Activated CD4-positive, alpha-beta T cell treated with anti-CD3 and anti-CD28 coated beads, Interleukin-2, amount 50 U/mL, for 16 hours (primary cell): ENCODE data around the gene GLB1L3.
"Not testable (repeated sequence)": the region's sequence is repeated elsewhere in the genome, so short reads cannot be mapped to it uniquely, and the experiment has no call there.

Experiments used
- DNase-seq: peaks from one replicate; pipeline ENCODE4 v3.0.0-alpha.2; 2020

GLB1L3 gene

DNA sequence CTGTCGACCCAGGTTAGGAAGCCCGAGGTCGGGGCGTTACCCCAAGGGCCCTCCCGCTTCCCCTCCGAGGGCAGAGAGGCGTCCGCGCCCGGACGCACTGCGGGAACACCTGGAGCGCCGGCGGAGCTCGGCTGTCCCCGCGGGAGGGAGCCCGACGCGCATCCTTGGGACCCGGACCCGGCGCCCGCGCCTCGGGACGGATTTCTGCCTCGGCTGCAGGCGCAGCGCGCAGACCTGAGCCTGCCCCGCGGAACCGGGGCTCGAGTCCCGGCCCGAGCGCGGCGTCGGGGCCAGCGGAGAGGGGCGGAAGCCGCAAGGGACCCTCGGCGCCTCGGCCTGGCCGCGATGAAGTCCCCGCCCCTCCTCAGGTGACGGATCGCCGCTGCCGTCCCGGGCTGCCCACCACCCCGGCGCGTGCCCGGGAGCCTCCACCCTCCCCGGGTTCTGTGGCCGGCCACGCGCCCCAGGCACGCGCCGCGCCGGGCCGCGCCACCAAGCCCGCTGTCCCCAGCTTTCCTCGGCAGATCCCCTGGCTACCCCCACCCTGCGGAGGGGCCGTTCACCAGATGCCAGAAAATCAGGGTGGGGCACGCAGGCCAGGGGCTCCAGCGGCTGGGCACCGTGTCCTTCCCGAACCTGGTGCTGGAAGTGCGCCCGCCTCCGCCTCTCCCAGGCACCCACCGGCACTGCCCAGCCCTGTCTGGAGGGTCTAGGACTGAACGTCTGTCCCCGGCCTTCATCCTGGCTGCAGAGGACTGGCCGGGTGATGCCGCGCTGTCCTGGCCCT, 410 bp downstream of the GLB1L3 start:
- peak; percentile 28 for DNase-seq

DNA sequence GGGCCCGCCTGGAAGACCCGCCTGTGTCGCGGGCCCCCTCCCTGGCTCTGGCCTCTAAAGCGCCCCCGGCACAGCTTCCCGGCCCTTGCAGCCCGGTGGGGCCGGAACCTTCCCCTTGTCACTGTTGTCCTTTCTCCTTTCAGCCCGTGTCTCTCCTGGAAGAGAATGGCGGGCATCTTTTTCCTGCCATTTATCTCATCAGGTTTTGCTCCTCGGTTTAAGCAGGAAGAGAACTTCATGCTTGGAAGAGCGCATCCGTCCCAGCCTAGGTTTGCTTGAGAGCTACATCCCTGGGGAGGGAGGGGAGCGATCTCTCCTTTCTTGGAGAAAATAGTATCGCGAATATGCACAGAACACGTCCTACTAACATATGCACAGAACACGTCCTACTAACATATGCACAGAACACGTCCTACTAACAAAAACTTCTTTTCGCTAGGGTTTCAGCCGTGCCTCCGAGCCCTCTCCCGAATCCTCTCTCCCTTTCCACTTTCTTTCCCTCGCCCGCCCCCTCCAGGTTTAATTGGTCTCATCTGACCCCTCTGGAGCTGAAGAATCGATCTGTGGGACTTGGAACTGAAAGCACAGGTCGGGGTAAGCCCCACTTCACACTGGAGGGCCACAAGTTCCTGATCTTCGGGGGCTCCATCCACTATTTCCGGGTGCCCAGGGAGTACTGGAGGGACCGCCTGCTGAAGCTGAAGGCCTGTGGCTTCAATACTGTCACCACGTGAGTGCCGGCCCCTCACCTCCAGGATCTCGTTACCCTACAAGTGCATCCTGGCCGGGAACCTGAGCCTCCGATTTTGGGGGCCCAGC, 1.2 kb downstream of the GLB1L3 start:
- no peak for DNase-seq

DNA sequence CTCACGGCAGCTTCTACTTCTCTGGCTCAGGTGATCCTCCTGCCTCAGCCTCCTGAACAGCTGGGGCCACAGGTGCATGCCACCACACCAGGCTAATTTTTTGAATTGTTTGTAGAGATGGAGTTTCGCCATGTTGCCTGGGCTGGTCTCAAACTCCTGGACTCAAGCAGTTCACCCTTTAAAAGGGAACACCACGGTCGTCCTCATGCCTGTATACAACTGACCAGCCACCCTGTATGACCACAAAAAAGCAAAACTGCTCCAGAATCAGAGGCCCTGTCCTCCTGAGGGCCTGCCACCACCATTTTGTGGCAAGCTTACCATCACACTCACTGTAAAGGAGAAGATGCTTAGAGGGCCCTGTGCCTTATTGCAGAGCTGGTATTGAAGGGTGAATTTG, 2.2 kb downstream of the GLB1L3 start:
- DNase-seq = no peak

DNA sequence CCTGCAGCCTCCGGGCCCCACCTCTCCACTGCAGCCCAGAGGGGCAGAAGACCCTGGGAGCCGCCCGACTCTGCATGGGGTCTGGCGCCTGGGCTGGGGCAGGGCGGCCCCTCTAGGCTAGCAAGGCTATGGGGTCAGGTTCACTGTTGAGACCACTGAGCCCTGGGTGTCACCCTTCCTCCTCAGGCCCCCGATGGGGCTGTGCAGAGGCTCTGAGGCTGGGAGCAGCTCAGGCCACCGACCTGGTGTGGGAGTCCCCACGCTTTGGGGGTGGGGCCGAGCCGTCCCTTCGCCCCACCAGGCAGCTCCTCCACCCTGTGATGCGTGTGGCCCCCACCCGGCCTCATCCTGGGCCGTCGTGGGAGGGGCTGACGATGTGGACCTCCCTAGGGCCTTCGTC, 5.5 kb downstream of the GLB1L3 start:
- not testable (repeated sequence) for DNase-seq

DNA sequence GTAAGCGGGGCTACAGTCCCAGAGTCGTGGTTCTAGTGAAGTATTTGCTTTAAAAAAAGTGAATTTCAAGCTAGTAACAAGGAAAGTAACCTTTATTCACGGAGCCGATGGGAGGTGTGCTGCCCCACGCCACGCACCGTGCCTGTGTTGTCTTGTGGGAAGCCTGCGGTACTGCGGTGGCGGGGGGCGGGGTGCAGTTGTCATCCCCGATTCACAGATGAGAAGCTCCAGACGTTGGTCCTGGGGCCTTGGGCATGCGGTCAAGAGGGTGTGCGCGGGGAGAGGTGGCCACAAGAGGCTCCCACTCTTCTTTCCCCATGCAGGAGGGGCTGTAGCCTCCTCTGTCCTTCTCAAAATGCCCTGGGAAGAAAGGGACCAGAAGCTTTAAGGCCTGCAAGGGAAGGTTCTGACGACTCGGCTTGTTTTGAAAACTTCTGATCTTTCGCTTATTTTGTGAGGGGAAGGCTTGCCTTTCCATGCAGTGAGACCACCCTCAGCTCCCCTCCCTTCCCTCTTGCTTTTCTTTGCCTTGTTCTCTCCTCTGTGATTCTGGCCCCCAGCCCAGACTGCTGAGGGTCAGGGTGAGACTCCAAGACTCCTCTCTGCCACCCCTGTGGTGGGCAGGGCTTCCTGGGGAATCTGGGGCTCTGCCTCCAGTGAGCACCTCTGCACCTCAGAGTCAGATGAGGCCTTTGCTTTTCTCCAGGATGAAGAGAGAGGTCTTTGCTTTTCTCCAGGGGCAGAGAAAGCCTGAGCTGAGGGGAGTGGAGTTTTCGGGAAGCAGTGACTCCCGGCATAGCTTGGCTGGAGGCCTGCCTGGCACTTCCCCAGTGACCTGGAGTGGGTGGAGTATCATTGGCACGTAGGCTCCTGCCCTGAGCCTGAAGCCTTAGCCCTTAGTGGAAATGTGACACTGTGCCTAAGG, 6.2 kb downstream of the GLB1L3 start:
- DNase-seq = no peak

DNA sequence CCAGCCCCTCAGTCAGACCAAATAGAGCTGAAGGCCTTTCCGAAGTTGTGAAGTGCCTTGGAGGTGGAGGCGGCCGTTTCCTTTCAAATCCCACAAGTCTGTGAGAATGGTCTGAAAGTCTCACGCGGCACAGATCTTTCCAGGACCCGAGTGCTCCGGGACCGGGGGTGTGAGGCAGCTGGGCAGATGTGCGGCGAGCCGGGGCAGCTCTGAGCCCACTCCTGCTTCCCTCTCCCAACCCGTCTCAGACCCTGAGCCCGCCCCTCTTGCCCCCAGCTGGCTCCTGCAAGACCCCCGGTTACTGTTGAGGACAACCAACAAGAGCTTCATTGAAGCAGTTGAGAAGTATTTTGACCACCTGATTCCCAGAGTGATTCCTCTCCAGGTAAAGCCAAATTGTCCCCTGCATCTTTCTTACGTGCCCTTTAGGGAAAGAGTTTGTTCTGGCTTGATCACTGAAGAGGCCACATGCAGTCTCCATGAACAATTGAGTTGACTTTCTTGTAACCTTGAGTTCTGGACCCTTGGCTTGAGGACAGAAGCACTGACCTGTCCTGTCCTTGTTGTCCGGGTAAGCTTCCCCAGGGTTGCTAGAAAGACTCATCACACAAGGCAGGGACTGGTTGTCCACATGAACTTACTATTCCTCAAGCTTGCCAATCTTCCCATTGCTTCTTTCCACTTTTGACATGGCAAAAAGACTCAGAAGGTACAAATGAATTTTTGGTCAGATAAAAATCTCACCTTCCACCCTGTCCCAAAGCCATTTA, 7.5 kb downstream of the GLB1L3 start:
- DNase-seq = no peak

DNA sequence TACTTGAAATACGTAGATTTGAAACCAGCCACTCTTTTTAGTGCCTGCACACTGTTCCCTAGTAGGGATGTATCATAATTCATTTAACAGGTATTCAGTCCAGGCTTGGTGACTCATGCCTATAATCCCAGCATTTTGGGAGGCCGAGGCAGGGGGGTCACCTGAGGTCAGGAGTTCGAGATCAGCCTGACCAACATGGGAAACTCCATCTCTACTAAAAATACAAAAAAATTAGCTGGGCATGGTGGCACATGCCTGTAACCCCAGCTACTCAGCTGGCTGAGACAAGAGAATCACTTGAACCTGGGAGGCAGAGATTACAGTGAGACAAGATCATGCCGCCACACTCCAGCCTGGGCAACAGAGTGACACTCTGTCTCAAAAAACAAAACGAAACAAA, 8.2 kb downstream of the GLB1L3 start:
- DNase-seq = not testable (repeated sequence)

DNA sequence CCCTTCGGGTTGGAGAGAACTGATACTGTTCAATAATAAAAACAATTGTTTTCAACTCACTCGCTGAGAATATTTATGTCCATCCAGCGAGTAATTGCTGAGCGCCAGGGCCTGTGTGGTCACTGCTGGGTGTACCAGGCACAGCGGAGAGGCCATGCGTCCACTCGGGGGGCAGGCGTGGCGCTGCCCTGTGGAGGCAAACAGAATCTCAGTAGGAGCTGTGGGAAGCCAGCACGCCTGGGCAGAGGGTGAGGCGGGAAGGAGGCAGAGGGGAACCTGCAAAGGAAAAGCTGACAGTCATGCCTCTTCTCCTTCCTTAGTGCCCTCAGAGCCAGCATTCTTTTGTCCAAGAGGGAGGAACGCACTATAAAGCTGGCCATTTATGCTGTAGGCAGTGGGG, 11.4 kb downstream of the GLB1L3 start:
- no peak for DNase-seq

DNA sequence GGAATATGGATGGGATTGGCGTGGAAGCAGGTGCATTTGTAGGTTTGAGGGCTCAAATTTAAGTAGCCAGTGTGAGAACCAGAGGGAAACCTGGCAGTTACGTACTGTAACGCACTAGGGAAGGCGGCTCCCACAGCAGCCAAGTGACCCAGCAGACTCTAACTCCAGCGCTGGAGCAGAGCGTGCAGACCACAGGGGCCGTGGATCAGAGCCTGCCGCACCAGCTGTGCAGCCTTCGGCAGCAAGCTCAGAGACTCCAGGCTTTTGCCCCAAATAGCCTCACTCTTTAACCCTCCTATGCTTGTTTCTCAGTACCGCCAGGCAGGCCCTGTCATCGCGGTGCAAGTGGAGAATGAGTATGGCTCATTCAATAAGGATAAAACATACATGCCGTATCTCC, 12.3 kb downstream of the GLB1L3 start:
- DNase-seq = no peak

DNA sequence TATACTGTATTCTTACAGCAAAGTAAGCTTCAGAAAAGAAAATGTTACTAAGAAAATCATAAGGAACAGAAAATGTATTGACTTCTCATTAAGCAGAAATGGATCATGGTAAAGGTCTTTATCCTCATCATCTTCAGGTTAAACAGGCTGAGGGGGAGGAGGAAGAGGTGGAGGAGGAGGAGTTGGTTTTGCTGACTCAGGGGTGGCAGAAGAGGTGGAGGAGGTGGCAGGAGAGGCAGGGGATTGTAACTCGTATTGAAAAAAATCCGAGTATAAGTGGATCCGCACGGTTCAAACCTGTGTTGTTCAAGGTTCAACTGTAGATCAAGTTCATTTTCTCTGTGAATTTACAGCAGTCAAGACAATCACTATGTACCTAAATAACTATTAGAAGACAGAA, 13.0 kb downstream of the GLB1L3 start:
- DNase-seq = no peak

DNA sequence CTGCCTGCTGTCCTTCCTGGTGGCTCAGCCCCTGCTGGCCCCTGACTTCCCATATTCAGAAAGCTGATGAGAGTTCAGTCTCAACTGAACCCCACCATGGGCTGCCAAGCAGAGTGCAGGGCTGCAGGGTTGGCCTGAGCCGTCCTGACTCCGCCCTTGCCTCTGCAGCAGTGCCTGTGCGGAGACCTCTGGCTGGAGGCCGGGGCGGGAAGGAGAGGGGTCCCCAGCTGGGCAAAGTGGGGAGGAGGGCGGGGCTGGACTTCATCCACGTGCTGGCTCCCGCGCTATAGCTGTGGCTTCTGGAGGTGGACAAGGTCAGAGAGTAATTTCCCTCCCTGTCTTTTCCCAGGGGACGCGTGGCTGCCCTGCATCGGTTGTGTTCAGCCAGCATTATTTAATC, 13.6 kb downstream of the GLB1L3 start:
- DNase-seq = no peak

DNA sequence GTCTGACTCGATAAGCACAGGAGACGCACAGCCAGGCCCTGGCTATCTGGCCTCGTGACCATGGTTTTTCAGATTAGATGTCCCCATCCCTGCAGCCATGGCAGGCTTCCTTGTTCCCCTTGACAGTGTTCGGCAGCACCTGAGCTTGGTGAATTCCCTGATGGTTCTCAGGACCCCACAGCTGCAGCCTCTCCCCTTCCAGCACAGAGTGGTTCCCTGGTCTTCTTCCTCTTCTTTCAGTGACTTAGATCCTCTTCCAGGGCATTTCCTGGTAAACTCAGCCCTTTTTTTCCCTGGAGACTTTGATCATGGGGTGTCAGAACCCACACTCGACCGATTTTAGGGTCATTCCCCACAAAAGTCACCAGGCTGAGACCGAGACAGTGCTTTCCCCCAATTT, 14.5 kb downstream of the GLB1L3 start:
- no peak for DNase-seq

DNA sequence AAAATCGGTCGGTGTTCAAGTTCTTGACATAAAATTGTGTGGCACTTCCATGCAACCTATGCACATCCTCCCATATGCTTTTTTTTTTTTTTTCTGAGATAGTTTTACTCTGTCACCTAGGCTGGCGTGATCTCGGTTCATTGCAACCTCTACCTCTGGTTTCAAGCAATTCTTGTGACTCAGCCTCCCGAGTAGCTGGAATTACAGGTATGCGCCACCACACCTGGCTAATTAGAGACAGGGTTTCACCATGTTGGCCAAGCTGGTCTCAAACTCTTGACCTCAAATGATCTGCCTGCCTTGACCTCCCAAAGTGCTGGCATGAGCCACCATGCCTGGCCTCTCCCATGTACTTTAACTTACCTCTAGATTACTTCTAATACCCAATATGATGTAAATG, 15.0 kb downstream of the GLB1L3 start:
- DNase-seq = no peak

DNA sequence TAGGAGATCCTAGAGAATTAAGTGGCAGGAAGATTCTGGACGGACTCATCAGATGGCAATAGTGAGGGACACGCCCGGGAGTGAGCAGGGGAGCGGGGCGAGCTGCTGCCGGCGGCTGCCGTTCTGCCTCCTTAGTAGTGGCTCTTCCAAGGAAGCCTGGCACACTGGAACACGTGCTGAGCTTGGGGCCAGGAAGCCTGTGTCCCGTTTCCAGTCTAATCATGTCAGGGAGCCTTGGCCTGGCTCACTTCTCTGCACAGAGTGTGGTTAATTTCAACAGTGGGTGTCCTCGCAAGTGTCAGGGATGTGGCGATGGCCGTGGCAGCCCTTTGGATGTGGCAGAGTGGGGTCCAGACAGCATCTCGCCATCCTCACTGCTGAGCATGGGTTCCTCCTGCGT, 16.5 kb downstream of the GLB1L3 start:
- no peak for DNase-seq

DNA sequence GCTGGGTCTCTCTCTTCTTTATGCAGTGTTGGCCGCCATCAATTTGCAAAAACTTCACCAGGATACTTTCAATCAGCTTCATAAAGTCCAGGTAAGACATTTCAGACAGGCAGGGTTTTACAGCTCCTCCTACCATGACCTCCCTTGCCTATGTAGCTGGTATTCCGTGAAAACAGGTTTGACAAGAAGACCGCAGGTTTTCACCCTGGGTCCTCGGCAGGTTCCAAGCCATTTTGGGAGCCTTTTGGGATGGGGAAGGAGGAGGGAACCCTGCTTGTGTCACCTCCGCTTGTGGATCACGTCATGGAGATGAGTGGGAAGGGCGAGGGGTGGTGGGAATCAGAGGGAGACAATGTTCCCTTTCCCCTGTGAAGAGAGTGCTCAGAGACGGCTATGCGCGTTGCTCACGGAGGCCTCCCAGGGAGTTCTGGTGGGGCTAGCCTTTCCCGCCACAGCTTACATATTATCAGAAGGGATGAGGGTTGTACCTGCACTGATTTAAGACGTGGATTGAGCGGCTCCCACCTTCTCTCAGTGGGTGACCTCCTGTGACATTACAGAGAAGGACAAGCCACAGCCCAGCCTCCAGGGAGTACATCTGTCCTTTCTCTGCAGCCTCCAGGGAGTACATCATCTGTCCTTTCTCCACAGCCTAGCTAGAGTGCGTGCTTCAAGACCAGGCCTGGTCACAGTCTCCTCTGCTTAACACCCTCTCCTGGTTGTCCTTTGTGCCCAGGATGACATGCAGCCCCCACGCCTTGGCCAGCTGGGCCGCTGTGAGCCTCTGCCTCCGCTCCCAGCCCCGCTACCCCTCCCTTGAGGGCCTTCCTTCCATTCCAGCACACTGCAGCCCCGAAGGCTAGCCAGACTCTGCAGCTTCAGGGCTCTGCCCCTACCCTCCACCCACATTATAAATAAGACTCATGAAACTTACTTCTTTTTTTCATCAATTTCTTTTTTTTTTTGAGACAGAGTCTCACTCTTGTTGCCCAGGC, 17.2 kb downstream of the GLB1L3 start:
- no peak for DNase-seq

DNA sequence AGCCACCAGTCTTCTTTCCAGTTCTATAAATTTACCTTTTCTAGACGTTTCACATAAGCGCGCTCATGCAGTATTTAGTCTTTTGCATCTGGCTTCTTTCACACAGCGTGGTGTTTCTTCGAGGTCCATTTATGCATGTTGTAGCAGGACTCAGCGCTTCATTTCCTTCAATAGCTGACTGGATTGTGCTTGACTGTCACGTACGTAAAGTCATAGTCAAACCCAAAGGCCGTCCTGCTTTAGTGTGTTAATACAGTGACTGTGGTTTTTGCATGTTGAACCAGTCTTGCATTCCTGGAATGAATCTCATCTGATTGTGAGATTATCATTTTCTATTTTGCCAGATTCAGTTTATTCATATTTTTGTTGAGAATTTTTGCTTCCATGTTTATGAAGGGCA, 18.5 kb downstream of the GLB1L3 start:
- DNase-seq = peak; percentile 51

DNA sequence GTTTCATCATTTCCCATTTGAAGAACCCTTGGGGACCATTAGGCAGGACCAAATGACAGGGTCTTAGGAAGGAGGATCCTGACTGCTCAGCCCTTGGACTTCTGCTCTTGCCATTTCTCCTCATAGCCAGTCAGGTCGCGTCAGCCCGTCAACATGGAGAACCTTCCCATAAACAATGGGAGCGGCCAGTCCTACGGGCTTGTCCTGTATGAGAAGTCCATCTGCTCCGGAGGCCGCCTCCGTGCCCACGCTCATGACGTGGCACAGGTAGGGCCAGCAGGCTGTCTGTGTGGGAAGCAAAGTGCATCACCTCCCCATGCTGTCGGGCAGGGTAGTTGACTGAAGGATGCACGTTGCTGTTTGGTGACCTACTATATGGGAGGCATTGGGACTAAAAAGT, 36.0 kb downstream of the GLB1L3 start:
- no peak for DNase-seq

DNA sequence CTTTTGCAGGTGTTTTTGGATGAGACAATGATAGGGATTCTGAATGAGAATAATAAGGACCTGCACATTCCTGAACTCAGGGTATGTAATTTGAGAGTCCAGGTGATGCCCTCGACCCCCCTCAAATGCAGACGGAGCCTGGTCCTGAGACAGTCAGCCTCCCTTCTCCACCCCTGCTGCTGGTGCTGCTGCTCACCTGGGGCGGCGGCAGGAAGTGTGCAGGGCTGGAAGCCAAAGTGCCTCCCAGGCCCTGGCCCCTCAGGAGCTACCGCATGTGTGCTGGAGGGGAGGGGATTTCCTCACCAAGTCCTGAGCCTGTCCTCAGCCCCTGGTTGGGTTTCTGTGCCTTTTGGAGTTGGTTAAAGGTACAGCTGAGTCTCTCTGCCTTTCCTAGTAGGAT, 36.6 kb downstream of the GLB1L3 start:
- no peak for DNase-seq

DNA sequence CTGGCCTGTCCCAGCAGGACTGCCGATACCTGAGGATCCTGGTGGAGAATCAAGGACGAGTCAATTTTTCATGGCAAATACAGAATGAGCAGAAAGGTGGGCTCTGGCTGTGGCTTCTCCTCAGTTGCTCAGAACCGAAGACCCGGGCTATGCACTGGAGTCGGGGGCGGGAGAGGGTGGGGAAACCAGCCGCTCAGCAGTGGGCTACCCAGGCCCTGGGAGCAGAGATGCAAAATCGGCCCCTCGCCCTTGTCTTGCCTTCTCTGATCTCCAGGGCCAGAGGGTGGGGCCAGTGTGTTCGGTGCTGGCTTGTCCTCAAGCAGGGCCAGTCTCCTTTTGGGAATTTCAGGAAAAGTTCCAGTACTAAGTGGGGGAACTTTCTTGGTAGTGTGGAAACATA, 37.2 kb downstream of the GLB1L3 start:
- no peak for DNase-seq

DNA sequence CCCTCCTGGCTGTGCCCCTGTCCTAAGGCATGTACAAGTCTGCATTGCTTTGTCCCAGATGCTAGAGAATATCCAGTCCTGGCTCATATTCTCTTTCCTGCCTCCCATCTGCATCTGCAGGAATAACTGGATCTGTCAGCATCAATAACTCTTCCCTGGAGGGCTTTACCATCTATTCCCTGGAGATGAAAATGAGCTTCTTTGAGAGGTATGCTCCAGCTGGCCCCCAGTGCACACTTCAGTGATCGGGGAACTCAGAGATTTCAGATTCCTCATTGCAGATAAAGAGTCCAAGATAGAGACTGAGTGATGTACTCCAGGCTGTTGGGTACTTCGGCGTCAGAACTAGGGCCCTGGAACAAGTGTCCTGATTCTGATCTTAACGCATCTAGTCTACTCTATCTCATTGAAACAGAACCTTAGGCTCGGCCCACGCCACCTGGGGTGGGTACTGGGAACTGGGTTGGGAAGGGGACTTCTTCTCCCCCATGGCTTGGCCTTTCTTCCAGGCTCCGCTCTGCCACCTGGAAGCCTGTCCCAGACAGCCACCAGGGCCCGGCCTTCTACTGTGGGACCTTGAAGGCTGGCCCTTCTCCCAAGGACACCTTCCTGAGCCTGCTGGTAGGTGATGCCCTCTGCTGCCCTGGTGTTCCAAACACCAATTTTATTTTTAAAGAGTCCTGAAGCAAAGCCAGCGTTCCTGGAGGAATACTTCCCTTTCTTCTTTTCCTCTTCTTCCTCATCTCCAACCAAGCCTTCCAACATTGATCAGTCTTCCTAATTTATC, 37.8 kb downstream of the GLB1L3 start:
- DNase-seq = no peak
